Measurements from ENCODE around the gene SPATS2. TPM values are rescaled to one million over a fixed set of nuclear protein-coding genes. Genes with fewer than 3 reads are reported as not detected.
A peak's percentile ranks its signal among the peaks of the same experiment; 100 is the strongest.

Gene SPATS2
- total and polyA plus RNA-seq, 2 of the 4 experiments (the other 2 are of a cell fraction), result 50.6 to 63.3 TPM

- Histone ChIP-seq H2AFZ (replicated peaks; ENCODE audit: low read length, poor library complexity) (peak overlapping the region; percentile 80), H2BK120ac (ENCODE audit: low read depth, low read length) (no peak overlapping the region), H3K14ac (replicated peaks; ENCODE audit: low read depth, low read length) (no peak overlapping the region), H4K20me1 (ENCODE audit: insufficient read depth, low read length) (no peaks in the 10 kb centered on the region; the same call in 1 of the 2 replicates), H3K79me1 (ENCODE audit: low read depth in 1 of 2, low read length in 2 of 2) (no peaks in the 10 kb centered on the region), H3K9me1 (ENCODE audit: insufficient read depth, low read length) (no peaks in the 10 kb centered on the region), H3K4me3 (ENCODE audit: insufficient read depth, low read depth, low read length) (peak overlapping the region; percentile 51; the same call in 1 of the 2 replicates), H3K56ac (ENCODE audit: extremely low read depth, insufficient read depth, low read length) (no peak overlapping the region), H4K8ac (ENCODE audit: low read depth in 2 of 2, low read length in 2 of 2) (no peak overlapping the region), H4K91ac (ENCODE audit: insufficient read depth, low read depth, low read length) (no peak overlapping the region), H2AK9ac (replicated peaks; ENCODE audit: low read depth, low read length, poor library complexity) (peak overlapping the region; percentile 89), H3K4me1 (ENCODE audit: control insufficient read depth, insufficient read depth, low read length) (0 out of 2 replicates have a peak, but pooled peaks cover 2% of the 10 kb centered on the region), H3K4me2 (ENCODE audit: low read depth, low read length) (peak overlapping the region; percentile 58), H4K5ac (ENCODE audit: low read depth, low read length) (no peak overlapping the region), H3K9ac (ENCODE audit: low read depth, low read length) (no peak overlapping the region), H3K36me3 (ENCODE audit: control insufficient read depth, insufficient read depth, low read length) (no peaks in the 10 kb centered on the region), H3K4ac (ENCODE audit: low read depth, low read length) (no peak overlapping the region), H2AK5ac (ENCODE audit: low read depth, low read length) (no peak overlapping the region), H3K23ac (ENCODE audit: low read depth, low read length) (peak overlapping the region; percentile 71; the same call in 1 of the 2 replicates), H3K9me3 (ENCODE audit: control insufficient read depth, insufficient read depth, low read length) (no peaks in the 10 kb centered on the region), H3K27ac (ENCODE audit: insufficient read depth, low read length) (no peak overlapping the region), H2BK15ac (ENCODE audit: low read depth, low read length) (no peak overlapping the region), H2BK20ac (ENCODE audit: low read depth, low read length) (no peak overlapping the region), H3K27me3 (ENCODE audit: control insufficient read depth, insufficient read depth, low read length) (peaks cover 49% of the 10 kb centered on the region), H2BK5ac (ENCODE audit: low read depth, low read length, poor library complexity, severe bottlenecking) (no peak overlapping the region), H3K18ac (ENCODE audit: low read depth, low read length) (no peak overlapping the region)
- ChIA-PET POLR2A (ENCODE audit: unreplicated experiment) (no interaction called here), CTCF (interaction anchor here (1.3 kb wide), 1 partner anchor 179 kb away, joined by 4 read pairs; no protein-coding TSS in a partner anchor)
- dilution Hi-C loops (cut with HindIII; ENCODE audit: low sequenced_read_pairs, unreplicated experiment) (no loop called here), in situ Hi-C loops (cut with MboI; ENCODE audit: low sequenced_read_pairs) (no loop called here), intact Hi-C loops (cut with micrococcal nuclease) (no loop called here)
- no peak for DNase-seq
- ATAC-seq (ENCODE audit: low read depth), result no peak; the same call in 1 of the 2 replicates
- BruUV-seq (replicated peaks), result no TSS peak
- 2% methylated on average over 18 of the region's 61 CpGs; no CpG with 5 or more reads in 1 of the 2 experiments for WGBS, 2 experiments (ENCODE audit: extremely low coverage in 2 of 2, insufficient read length in 1 of 2)
- no peak for TF ChIP-seq BHLHE40 (IDR thresholded peaks at IDR 0.05; ENCODE audit: low read depth, low read length)
- no peak for TF ChIP-seq MAZ (IDR thresholded peaks at IDR 0.05; ENCODE audit: borderline replicate concordance, low read depth, low read length)
- TF ChIP-seq SMC3 (IDR thresholded peaks at IDR 0.05; ENCODE audit: low read depth, low read length), result no peak
- TF ChIP-seq RCOR1 (IDR thresholded peaks at IDR 0.05; ENCODE audit: insufficient replicate concordance, low read length), result no peak
- no peak for TF ChIP-seq CEBPB (IDR thresholded peaks at IDR 0.05; ENCODE audit: low read depth, low read length)
- TF ChIP-seq FOS (IDR thresholded peaks at IDR 0.05; ENCODE audit: low read depth, low read length), result no peak
- no peak for TF ChIP-seq RFX5 (IDR thresholded peaks at IDR 0.05; ENCODE audit: low read depth, low read length)
- no peak for TF ChIP-seq CTCF (conservative IDR thresholded peaks at IDR 0.05; ENCODE audit: low read depth, low read length)
- TF ChIP-seq CHD1 (IDR thresholded peaks at IDR 0.05; ENCODE audit: low read depth, low read length), result no peak
- TF ChIP-seq NFE2L2 (IDR thresholded peaks at IDR 0.05; ENCODE audit: low read depth, low read length), result no peak
- TF ChIP-seq MXI1 (IDR thresholded peaks at IDR 0.05; ENCODE audit: borderline replicate concordance, low read depth, low read length), result no peak
- no peak for TF ChIP-seq MAFK (IDR thresholded peaks at IDR 0.05; ENCODE audit: low read depth, low read length)
- no peak for TF ChIP-seq USF2 (IDR thresholded peaks at IDR 0.05; ENCODE audit: low read depth, low read length)
- no peak for TF ChIP-seq POLR2A (IDR thresholded peaks at IDR 0.05; ENCODE audit: low read depth, low read length)
- no peak for TF ChIP-seq RAD21 (IDR thresholded peaks at IDR 0.05; ENCODE audit: low read length)
These were observed 170.7 kb downstream of the SPATS2 start for GRCh38 chr12:49537752-49538509.

Measured in IMR-90 (cell line).